GM18861 (cell line): Measurements from ENCODE around the gene ZNF689.
"Not testable (repeated sequence)": the region's sequence is repeated elsewhere in the genome, so short reads cannot be mapped to it uniquely, and the experiment has no call there.

Experiments used
- ATAC-seq: cut with Tn5 transposase; IDR thresholded peaks from one replicate; pipeline ENCODE4 v1.9.1; 2021; ENCODE audit not compliant: unreplicated experiment

The ZNF689 gene

DNA sequence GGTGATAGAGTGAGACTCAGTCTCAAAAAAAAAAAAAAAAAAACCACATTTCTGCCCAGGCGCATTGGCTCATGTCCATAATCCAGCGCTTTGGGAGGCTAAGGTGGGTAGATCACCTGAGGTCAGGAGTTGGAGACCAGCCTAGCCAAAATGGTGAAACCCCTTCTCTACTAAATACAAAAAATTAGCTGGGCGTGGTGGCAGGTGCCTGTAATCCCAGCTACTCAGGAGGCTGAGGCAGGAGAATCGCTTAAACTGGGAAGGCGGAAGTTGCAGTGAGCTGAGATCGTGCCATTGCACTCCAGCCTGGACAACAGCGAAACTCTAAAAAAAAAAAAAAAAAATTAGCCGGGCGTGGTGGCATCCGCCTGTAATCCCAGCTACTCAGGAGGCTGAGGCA lies 26.9 kb upstream of the ZNF689 start:
- not testable (repeated sequence) for ATAC-seq

DNA sequence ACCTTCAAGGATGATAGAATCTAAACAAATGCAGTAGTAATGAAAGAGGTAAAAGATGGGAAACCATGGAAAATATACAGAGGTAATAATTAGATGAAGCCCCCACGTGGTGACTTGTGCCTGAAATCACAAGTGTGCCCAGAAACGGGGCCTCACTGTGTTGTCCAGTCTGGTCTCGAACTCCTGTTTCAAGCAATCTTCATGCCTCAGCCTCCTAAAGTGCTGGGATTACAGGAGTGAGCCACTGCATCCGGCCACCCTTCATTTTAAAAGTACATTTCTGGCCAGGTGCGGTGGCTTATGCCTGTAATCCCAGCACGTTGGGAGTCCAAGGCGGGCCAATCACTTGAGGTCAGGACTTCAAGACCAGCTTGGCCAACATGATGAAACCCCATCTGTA lies 26.4 kb upstream of the ZNF689 start:
- ATAC-seq, result no peak

DNA sequence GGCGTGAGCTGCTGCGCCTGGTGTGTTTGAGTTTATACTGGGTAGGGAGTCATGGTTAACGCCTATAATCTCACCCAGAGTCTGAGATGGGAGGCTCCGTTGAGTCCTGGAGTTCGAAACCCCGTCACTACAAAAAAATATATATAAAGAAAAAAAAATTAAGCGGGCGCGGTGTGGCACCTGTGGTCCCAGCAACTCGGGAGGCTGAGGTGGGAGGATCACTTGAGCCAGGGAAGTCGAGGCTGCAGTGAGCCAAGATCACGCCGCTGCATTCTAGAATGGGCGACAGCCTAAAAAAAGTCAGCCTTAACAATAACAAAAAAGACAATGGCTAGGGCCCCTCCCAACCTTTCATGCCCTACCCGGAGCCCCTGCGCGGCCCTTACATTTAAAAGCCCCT lies 23.3 kb upstream of the ZNF689 start:
- no peak for ATAC-seq

DNA sequence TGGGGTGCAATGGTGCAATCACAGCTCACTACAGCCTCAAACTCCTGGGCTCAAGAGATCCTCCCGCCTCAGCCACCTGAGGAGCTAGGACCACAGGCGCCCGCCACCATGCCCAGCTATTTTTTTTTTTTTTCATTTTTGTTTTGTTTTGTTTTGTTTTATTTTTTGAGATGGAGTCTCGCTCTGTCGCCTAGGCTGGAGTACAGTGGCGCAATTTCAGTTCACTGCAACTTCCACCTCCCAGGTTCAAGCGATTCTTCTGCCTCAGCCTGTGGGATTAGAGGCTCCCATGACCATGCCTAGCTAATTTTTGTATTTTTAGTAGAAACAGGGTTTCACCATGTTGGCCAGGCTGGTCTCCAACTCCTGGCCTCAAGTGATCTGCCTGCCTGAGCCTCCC lies 22.3 kb upstream of the ZNF689 start:
- ATAC-seq, result not testable (repeated sequence)

DNA sequence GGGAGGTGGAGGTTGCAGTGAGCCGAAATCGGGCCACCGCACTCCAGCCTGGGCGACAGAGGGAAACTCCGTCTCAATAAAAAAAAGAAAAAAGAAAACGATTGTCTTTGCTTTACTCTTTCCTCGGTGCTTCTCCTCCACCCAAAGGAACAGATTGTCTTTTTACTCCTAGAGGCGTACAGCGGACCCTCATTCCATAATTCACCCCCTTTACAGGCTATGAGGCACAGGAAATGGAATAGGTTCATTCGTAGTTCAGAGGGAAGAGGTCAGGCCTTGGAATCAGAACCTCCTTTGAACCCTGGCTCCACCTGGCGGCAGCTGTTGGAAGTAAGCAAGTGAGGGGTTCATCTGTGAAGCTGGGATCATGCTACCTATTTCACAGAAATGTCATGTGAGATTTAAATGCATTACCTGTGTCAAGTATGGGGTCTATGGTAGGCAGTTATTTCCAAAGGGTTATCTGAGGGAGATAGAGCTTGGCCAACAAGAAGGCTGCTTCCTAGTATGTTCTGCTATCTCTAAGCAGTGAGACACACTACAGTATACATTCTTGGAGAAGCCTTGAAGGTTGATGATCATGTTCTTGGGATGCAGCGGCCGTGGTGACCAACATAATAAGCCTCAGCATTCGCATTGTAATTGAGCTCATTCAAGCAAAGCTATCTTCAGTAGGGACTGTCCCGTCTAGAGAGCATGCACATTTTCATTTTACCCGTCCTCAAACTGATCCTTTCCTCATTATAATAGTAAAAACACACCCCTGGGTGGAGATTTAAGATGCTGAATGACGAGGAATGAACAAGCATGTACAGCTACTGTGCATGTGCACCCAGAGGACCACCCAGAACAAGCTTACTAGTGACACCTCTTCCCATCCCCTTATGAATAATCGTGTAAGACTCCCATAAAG lies 18.7 kb upstream of the ZNF689 start:
- ATAC-seq, result no peak

DNA sequence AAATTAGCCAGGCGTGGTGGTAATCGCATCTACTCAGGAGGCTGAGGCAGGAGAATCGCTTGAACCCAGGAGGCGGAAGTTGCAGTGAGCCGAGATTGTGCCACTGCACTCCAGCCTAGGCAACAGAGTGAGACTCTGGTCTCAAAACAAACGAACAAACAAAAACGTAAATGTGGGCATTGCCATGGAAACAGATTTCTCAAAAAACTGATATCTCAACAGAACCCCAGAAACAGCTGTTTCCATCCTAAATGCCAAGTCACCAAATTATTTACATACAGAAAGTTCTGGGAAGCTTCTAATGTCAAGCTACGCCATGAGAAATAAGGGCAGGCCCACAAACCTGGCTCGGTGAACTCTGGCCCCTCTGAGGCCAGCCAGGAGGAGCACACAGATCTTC lies 16.0 kb upstream of the ZNF689 start:
- ATAC-seq, result no peak

DNA sequence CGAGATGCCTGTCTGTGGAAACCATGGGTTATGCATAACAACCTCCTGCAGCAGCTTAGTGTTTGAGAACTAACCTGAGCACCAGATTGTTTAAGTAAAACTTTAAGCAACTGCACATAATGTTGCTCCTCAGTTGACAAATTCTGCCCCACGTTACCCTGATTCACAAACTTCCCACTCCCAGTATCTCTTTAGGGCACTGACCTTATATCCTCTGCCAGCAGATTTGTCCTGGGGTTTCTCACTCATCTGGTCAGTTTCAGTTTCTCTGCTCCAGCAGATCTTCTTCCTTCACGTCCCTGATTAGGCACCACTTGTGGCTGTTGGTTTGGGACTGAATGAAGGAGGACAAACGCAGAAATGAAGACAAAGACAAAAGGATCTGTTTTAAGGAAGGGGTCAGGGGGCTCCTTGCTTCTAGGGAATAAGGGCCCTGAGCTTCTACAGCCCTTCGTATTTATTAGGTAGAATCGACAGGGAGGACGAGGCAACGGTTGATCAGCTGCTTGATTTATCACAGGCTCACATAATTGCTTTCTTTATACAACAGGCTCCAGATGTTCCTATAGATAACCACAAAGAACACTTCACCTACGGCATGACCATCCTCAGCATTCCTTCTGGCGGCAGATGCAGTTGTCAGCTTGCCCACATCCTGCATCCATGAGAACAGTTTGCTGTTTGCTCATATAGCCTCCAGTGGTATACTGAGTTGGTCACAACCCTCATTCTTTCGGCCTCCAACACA lies 13.5 kb upstream of the ZNF689 start:
- ATAC-seq, result no peak

DNA sequence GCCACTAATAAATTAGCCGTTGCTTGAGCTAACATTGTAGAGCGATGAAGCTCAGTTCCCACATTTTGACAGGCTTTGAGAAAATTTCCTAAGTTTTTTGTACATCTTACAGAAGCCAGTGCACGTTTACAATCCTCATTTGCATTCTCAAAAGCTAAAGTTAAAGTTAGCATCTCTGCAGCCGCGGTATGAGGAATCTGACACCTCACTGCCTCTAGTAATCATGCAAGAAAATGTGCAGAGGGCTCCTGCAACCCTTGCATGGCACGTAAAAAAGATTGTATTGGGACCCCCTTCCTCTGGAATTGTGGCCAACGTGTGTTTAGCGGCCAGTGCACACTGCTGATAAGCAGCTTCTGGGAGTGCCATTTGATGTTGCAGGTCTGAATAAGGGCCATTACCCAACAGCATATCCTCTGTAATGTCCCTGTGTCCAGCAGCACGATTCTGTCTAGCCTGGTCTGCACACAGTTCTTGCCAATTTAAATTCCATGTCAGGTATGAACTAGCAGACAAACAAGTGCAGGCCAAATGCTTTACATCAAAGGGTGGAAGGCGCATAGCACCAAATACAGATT lies 12.4 kb upstream of the ZNF689 start:
- no peak for ATAC-seq

DNA sequence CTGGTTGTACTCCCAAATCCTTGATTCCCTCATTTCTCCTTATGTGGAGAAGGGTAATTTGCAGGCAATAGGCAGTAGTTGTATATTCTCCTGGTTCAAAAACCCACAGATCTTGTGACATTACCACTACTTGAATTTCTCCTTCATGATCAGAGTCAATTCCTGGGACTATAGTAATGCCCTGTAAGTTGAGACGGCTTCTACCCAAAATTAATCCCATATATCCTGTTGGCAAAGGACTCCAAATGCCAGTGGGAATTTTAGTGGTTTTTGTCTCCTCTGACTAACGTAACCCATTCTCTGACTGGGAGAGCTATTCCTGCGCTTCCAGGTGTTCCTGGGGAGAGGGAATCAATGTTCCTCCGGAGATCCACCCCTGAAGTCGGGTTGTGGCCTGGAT lies 11.6 kb upstream of the ZNF689 start:
- no peak for ATAC-seq

DNA sequence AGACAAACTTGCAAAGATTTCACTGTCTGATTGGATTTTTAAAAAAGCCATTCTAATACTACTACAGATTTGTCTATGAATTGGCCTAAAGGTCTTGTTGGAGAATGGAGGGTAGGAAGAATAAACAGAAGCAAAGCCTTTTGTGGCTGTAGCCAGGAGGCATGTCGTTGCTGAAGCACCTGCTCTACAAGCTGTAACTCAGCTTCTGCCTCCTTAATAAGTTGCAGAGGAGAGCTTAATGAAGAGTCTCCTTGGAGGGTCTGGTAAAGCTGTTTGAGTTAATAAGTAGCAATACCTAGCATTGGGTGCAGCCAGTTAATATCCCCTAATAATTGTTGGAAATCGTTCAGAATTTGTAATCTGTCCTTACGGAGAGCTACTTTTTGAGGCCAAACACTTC lies 10.0 kb upstream of the ZNF689 start:
- ATAC-seq, result no peak

DNA sequence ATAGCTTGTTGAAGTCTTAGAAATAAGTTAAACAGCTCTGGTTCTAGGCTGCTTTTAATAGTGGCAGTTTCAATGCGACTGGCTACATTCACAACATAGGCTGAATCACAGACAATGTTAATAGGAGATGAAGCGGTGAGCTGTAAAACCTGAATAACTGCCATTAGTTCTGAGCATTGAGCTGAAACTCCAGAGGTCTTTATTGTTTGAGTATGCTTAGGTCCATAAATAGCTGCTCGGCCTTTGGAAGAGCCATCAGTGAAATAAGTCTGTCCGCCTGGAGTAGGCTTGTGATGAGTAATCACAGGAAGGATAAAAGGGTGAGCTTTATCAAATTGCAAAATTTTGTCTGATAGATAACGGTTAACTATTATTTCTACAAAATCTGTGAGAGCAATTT lies 9.4 kb upstream of the ZNF689 start:
- ATAC-seq, result no peak

DNA sequence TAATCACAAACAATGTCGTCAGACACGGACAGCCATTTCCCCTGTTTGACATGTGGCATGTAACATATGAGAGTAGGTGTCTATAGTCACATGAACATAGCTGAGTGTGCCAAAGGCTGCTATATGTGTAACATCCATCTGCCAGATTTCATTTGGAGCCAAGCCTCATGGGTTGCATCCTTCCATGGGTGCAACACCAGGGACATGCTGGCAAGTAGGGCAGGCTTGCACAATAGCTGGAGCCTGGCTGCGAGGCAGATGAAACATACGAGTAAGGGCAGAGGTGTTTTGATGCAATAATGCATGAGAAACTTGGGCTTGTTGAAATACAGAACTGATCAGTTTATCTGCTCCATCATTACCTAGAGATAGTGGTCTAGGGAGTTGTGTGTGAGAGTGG lies 9.0 kb upstream of the ZNF689 start:
- no peak for ATAC-seq

DNA sequence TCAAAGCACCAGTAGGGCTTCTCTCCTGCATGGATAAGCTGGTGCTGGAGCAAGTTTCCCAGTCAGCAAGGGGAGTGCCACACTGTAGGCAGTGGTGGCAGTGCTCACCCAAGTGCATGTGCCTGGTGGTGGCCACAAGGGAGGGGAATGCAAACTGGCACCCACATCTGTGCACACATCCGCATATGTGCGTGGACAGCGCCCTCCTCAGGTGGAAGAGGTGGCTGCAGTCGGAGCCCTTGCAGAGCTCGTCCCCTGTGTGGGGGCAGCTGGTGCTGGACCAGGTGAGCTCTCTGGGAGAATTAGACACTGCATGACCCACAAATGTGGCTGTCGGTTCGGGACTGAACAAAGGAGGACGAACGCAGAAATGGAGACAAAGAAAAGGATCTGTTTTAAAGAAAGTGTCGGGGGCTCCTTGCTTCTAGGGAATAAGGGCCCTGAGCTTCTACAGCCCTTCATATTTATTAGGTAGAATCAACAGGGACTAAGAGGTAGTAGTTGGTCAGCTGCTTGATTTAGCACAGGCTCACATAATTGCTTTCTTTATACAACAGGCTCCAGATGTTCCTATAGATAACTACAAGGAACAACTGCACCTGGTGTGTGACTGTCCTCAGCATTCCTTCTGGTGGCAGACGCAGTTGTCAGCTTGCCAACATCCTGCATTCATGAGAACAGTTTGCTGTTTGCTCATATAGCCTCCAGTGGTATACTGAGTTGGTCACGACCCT lies 5.3 kb upstream of the ZNF689 start:
- no peak for ATAC-seq

DNA sequence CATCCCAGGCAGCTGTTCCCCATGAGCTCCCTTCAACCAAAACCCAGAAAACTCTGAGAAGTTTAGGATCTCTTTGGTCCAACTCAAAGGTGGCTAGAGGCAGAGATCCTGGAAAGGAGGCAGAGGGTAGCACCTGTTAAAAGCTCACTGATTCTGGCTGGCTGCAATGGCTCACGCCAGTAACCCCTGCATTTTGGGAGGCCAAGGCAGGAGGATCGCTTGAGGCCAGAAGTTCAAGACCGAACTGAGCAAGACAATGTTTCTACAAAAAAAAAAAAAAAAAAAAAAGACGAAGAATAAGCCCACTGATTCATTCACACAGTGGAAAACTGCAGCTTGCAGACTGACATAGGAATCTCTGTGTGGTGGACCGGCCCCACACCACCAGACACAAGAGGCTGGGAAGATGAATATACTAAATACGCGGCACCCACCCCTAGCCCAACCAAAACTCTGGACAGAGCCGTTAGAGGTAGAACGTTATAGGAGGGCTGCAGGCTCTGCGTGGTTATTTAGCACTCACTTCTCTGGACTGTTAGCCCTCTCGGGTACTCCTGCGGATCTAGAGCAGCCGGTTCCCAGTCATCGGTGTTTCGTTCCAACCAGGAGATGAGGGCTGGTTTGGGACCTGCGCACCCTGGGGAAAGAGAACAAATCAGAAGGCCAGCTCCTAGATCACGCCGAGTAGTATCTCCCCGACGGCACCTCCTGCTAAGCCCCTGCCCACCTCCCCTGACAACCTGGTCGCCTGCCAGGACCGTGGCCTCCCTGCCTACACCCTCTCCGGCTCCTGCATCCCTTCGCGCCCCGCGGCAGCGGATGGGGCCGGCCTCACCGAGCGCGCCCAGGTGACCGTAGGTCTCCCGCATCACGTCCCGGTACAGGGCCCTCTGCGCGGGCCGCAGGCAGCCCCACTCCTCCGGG lies 925 bp downstream of the ZNF689 start:
- ATAC-seq, result no peak

DNA sequence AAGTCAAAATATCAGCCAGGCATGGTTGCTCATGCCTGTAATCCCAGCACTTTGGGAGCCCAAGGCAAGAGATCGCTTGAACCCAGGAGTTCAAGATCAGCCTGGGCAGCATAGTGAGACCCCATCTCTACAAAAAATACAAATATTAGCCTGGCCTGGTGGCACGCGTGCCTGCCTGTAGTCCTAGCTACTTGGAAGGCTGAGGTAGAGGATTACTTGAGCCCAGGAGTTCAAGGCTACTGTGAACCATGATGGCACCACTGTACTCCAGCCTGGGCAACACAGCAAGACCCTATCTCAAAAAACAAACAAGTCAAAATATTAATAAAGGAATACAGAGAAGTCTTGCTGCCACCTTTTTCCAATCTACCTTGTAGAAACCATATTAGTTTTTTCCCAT lies 4.2 kb downstream of the ZNF689 start:
- ATAC-seq, result no peak

DNA sequence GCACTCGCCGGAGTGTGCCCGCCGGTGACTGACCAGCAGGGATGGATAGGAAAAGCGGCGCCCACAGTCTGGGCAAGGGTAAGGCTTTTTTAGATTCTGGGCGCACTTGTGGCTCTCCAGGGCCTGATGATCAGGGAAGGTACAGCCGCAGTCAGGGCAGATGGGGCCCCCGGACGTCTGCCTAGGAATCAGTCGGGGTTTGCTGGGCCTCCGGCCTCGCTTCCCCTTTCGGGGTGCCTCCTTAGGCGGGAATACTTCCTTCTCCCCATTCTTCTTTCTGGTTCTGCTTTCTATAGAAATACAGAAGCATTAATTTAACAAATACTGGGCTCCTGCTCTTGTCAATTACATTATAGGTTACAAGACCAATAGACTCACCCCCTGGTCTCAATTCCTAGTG lies 5.0 kb downstream of the ZNF689 start:
- no peak for ATAC-seq

DNA sequence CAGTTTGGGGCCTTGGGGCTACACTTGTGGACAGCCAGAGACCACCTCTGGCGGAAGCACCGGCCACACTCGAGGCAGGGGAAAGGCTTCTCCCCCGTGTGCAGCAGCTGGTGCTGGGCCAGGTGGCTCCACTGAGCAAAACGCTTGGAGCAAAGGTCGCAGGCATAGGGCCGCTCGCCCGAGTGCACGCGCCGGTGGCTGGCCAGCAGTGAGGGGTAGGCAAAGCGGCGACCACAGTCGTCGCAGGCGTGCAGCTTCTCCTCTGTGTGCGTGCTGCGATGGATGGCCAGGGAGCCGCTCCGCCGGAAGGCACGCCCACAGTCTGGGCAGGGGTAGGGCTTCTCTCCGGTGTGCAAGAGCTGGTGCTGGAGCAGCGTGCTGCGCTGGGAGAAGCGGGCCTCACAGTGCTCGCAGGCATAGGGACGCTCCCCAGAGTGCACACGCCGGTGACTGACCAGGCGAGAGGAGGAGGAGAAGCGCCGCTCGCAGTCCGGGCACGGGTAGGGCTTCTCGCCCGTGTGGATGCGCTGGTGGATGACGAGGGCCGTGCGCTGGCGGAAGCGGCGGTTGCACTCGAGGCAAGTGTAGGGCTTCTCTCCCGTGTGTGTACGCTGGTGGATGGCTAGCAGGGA lies 5.8 kb downstream of the ZNF689 start:
- no peak for ATAC-seq

DNA sequence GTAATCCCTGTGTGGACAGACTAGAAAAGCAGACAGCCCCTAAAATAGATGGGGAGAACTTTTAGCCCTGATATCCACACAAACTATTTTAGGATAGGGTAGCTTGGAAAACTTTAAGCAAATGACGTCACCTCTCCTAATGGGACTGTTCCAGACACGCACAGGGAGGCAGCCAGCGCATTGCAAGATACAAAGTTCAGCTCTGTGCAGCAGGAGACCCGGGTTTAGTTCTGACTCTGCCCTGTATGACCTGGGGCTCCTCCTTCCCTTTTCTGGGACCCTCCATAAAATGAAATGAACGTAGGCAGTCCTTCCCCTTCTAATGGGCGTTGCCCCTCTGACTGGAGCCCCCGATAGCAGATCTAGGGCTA lies 6.3 kb downstream of the ZNF689 start:
- ATAC-seq, result no peak

DNA sequence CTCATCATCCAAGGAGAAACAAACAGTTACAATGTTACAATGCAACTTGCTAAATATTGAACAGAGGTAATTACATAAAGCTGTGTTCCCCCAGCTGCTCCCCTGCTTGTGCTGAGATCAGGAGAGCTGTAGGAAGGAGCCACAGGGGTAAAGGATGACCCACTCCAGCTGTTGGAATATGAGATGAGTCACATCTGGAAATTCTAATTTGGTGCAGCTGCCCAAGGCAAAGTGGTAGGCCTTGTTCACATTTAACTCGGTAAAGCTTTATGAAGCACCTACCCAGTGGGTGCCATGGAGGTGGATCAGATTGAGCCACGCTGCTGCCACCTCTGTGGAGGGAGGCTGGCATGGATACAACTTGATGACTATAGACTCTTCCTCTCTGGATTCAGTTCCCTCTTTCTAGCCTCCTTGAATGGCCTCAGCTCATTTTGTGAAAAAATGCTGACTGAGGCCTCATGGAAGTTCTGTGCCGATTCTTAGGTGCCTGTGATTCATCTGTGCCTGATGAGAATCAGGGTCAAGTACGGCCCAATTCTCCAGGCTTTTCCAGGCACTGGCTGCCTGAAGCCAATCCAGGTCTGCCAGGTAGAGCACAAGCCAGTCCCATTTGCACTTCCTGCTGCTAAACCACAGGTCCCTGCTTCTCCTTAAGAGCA lies 7.4 kb downstream of the ZNF689 start:
- no peak for ATAC-seq
